Measurements from ENCODE around the gene EIF3M.

EIF3M gene

DNA sequence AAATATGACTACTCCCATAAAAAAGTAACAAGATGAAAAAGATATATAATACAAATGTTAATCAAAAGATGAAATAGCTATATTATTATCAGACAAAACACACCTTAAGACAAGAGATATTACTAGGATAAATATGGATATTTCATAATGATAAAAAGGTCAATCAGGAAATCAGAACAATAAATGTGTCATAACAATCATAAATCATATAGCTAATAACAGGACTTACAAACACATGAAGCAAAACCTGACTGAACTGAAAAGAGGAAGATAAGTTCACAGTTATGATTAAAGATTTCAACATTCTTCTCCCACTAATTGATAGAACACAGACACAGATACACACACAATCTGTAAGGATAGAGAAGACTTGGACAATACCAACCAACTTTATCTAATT is 47.2 kb downstream of the EIF3M start:
- TF ChIP-seq CTCF (IDR thresholded peaks at IDR 0.05): no peak

DNA sequence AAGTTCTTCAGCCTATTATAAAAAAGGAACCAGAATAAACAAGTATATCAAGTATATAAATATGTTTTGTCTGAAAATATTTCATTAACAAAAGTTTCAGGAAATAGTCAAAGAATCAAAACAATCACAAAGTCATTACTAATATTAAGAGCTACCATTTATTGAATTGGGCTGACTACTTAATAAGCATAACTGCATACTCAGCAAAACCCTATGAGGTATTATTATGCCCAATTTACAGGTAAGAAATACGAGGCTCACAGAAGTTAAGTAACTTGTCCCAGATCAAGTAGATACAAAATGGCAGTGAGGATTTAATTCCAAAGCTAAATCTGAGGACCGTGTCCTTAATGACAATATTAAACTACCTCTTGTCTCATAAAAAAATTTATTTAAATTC is 52.2 kb downstream of the EIF3M start:
- TF ChIP-seq CTCF (IDR thresholded peaks at IDR 0.05): no peak

DNA sequence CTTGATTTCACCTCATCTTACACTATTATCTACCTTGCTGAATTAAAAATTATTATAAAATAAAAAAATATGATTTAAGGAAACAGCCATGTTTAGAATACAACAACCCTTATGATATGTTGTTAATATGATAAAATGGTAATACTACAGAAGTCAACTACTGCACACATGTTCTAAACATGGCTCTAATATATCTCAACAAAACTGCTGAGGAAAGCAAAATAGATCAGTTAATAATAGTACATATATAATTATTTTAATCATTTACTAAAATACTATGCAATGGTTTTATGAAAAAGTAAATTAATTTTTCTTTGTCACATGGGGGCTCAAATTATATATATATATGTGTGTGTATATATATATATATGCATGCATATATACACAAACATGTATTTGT is 57.7 kb downstream of the EIF3M start:
- TF ChIP-seq CTCF (IDR thresholded peaks at IDR 0.05): no peak

- no peak for TF ChIP-seq CTCF (IDR thresholded peaks at IDR 0.05)
Observed at GRCh38 chr11:32643526-32643925, 59.9 kb downstream of the EIF3M start.

Data from LNCAP (cell line).